Measurements from ENCODE around the gene HMG20B.

HMG20B gene

DNA sequence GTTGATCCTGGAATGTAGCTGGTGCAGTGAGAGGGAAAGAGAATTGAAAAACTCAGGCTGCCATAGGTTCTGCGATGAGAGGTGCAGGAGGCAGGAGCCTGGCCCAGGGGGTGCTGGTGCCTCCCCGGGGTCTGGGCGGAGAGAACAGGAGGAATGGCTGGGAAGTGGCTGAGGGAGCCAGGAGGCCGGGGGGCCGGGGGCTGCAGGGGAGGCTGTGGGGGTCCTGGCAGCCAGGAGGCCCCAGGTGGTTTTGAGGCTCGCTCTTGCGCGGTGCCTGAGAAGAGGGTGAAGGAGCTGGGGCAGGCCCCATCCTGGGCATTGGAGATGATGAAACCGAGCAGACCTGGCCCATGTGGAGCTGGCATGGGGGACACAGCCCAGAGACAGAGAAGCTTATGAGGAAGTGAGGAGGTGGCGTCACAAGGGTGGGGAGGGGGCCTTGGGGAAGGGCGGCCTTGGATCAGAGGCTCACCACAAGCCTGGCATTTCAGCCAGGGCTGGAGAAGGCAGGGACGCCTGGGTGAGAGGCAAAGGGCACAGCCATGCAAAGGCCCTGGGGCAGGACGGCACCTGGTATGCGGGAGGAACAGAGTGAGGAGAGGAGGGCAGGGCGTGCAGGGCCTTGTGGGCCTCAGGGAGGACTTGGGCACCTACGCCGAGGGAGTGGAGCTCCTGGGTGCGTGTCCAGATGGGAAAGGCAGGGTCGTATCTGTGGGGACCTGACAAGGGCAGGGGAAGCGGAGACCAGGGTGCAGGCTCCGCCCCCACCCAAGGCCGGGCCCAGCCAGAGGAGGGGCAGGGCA lies 35.1 kb upstream of the HMG20B start:
- DNase-seq: no peak

DNA sequence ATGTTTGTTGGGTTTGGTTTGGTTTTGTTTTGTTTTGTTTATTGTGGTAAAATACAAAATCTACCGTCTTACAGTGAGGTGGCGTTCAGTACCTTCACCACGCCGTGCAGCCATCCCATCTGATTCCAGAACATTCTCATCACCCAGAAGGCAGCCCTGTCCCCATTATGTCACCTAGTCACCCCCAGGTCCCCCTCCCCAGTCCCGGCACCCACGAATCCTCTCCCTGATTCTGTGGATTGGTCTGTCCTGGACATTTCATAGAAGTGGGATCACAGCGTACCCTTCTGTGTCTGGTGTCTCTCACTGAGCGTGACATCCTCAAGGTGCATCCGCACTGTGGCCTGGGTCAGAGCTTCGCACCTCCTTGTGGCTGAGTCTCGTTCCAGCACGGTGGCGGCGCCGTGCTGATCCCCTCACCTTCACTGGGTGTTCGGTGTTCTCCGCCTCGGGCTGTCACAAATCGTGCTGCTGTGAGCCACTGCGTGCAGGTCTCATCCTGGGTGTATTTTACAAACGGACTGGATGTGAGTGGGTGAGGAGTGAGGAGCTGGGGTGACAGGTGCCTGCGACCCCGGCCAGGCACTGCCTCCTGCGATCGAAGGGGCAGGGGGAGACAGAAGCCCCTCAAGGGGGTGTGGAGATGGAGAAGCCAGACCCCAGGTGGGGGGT lies 34.4 kb upstream of the HMG20B start:
- no peak for DNase-seq

GRCh38 chr19:3538965-3539755 lies 33.6 kb upstream of the HMG20B start, which contains the start of gene TEKTIP1:
Gene TEKTIP1, plus strand, starts transcription at chr19:3539174. Its CDS starts 4 bp downstream, at chr19:3539178.
- no peak for DNase-seq

DNA sequence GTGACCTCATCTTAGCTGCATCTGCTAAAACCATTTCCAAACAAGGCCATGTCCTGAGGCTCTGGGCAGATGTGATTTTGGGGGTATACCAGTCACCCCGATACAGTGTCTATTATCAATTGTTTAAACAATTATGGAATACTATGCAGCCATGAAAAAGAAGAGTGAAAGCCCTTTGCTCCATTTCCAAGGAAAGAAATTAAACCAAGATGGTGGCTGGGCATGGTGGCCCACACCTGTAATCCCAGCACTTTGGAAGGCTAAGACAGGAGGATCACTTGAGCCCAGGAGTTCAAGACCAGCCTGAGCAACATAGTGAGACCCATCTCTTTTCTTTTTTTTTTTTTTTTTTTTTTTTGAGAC lies 33.0 kb upstream of the HMG20B start:
- no peak for DNase-seq

GRCh38 chr19:3543150-3544057 lies 29.3 kb upstream of the HMG20B start:
- no peak for DNase-seq

- DNase-seq: no peak
Observed at GRCh38 chr19:3544058-3544376, 28.7 kb upstream of the HMG20B start.

DNA sequence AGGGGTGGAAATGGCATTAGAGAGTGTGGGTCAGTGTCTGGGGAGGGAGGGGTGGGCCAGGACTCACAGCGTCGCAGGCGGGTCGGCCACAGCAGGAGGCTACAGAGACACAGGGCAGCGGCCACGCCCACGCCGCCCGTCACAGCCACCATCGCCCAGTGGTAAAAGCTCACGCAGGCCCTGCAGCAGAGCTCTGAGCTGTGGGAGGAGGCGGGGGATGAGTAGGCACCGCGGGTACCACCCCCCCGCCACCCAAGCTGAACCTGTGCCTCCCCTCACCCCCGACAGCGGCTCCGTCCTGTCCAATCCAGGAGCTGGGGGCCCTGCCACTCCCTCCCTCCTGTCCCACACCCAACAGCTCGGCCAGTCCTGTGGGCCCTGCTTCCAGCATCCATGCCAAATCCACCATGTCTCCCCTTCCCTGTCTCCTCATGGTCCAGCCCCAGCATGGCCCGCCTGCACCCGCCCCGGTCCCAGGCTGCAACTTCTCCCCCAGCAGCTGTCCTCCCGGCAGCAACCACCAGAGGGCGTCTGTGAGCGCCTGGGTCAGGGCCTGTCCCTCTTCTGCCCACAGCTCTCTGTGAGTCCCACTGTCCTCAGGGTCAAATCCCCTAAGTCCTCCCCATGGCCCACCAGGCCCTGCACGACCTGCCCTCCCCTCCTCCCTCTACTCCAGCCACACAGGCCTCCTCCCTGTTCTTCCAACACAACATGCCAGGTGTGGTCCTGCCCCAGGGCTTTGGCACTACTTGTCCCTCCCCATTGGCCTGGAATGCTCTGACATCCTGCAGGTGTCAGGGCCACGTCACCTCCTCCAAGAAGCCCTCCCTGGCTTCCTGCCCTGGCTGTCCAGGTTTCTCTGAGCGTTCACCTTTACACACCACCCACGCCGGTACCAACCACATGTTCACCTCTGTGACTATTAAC lies 27.7 kb upstream of the HMG20B start:
- DNase-seq: peak; percentile 77

DNA sequence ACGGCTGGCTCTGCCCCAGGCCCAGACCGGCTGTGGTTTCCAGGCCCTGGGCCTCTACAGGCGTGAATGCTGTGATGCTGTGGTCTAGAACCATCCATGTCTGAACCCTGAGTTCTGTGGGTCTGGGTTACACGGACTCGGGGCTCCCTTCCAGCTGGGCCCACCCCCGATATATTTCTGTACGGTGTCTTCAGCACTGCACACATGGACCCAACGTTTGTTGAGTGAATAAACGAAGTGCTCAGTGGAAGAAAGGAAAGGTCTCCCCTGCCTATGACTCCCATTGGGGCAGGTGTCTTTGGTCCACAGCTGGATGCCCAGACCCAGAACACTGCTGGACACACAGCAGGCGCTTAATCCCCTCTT lies 27.1 kb upstream of the HMG20B start:
- DNase-seq: no peak

DNA sequence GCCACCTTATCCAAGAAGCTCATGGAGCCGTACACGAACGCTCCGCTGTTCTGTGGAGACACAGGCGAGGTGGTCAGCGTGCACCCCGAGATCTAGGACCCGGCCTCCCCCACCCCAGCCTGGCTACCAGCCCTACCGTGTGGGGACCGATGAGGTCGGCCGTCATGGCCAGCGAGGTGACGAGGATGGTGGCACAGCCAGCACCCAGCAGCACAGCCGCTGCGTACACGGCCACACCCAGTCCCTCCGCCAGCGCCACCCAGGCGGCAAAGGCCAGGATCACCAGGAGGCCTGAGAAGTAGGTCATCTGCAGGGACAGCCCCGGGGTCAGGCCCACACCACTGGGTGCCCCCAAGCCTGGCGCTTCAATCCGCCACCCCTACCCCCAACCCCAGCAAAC lies 26.6 kb upstream of the HMG20B start:
- no peak for DNase-seq

DNA sequence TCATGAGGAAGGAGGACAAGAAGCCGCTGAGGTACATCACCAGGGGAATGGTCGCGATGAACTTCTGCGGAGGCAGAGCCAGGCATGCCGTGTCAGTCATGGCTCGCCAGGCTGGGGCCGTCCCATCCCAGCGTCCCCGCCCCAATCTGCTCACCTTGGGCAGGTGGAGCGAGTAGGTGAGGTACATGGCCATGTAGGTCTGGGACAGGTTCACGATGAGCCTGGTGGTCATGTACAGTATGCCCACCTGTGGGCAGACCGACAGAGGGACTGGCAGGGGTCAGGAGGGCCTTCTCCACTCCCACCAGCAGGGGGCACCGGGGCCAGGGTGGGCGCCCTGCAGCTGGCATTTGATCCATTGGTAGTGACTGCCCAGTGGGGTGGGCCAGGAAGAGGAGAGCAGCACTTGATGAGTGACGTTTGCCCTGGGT lies 25.4 kb upstream of the HMG20B start:
- DNase-seq: peak; percentile 42

- DNase-seq: no peak
Observed at GRCh38 chr19:3547767-3548282, 24.9 kb upstream of the HMG20B start.

GRCh38 chr19:3548606-3549005 lies 24.1 kb upstream of the HMG20B start:
- DNase-seq: no peak

GRCh38 chr19:3549816-3550215 lies 22.9 kb upstream of the HMG20B start:
- DNase-seq: no peak

DNA sequence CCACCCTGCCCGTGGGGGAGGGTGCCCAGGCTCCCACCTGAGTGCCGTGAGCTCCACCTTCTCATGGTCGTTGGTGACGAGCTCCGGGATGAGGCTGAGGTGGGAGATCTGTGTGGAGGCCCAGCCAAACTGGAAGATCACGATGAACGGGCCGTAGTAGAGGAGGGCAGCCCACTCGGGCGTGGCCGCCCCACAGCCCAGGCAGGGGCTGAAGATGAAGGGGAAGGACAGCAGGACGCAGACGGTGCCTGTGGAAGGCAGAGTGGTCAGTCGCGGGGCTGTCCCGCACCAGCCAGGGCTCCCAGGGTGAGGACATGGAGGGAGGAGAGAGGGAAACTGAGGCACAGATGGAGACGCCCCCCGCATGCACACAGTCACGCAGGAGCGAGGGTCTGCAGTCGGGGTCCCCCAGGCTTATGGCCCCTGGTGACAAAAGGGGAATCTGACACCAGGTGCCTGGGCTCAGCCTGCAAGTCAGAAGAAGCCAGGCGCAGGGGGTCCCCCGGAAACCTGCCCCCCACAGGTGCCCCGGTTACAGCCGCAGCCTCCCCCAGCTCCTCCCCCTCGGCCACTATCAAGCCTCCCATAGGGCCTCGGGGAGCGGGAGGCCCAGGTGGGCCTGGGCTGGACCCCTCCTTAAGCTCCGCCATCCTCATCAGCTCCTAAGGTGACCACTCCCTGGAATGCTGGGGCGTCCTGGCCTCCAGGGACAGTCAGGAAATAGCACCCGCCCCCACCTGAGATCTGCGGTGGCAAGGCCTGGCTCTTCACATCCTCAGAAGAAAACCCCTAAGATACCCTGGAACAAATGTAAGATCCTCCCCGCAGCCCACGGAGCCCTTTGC lies 21.6 kb upstream of the HMG20B start:
- no peak for DNase-seq

DNA sequence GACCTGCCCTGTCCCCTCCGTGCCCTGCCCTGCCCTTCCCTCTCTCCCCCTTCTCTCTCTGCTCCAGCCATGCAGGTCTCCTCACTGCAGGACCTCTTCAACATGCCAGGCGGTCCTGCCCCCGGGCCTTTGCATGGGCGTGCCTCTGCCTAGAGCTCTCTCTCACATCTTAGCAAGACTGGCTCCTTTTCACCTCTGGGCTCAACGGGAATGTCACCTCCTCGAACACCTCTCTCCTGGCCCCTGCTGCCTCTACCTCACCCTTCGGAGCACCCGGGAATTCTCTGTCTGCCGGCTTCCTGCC lies 21.0 kb upstream of the HMG20B start:
- DNase-seq: no peak

DNA sequence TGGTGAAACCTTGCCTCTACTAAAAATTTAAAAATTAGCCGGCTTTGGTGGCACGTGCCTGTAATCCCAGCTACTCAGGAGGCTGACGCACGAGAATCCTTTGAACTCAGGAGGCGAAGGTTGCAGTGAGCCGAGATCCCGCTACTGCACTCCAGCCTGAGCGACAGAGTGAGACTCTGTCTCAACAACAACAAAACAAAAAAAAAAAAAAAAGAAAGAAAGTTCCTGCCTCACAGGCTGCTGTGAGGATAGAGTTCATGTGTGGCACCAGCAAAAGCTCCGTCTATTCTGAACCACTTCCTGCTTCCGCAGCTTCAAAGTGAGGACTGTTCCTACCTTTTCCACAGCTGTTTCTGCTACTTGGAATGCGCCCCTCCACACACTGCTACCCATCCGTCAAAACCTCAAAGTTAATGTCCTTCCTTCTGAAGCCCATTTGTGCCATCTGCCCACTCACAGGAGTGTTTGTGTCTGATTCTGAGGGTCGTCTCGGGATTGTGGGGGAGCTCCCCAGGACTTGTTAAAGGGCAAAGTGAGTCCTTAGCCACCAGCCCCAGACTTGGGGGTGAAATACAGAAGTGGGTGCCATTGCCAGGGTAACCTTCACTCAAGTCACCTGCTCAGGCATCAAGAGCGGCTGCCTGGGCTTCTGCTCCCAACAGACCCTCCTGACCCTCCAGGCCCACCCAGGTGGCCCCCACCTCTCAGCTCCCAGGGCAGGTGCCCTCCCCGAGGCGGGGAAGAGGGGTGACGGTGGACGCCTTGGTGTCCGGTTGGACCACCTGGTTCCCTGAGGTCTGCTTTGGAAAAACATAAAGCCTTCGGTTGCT lies 18.3 kb upstream of the HMG20B start:
- DNase-seq: no peak

GRCh38 chr19:3555653-3556422 lies 16.9 kb upstream of the HMG20B start:
- no peak for DNase-seq

DNA sequence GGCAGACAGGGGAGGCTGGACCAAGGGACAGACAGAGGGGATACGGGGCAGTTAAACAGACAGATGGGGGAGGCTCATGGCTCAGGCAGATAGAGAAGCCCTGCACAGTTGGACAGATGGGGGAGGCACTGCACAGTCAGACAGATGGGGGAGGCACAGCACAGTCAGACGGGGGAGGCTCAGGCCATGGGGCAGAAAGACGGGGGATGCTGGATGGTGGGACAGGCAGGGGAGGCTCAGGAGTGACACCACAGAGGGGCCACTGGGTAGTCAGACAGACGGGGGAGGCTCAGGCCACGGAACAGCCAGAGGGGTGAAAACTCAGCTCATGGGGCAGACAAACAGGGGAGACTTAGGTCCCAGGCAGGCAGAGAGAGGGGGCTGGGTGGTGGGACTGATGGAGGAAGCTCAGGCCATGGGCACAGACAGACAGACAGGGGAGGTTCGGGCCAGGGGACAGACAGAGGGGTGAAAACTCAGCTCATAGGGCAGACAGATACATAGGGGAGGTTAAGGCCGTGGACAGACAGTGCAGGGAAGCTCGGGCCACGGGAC lies 16.2 kb upstream of the HMG20B start:
- no peak for DNase-seq
